Muscle of leg (tissue), 11 donors: Measurements from ENCODE around the gene DEPDC4. TPM values are rescaled to one million over a fixed set of nuclear protein-coding genes. Genes with fewer than 3 reads are reported as not detected.

Experiments used
- DNase-seq: peaks from one replicate; pipeline ENCODE4 v3.0.0; 2013
- H3K27ac ChIP-seq: one replicate; pipeline ENCODE4 v1.5.1; 2013; ENCODE audit warnings: mild to moderate bottlenecking, low read length, control low read depth
- H3K27me3 ChIP-seq: one replicate; pipeline ENCODE4 v1.6.1; 2013; ENCODE audit warnings: low read length; ENCODE audit not compliant: control insufficient read depth, insufficient read depth
- H3K36me3 ChIP-seq: one replicate; pipeline ENCODE4 v1.6.1; 2013; ENCODE audit warnings: low read length; ENCODE audit not compliant: control insufficient read depth, insufficient read depth
- H3K4me1 ChIP-seq: one replicate; pipeline ENCODE4 v1.6.1; 2013; ENCODE audit warnings: low read length; ENCODE audit not compliant: control insufficient read depth, insufficient read depth
- H3K4me3 ChIP-seq: one replicate; pipeline ENCODE4 v1.5.1; 2013; ENCODE audit warnings: low read length, control low read depth
- H3K9me3 ChIP-seq: replicated peaks from 2 replicates; pipeline ENCODE4 v1.6.1; 2013; ENCODE audit warnings: low read depth, low read length; ENCODE audit not compliant: control insufficient read depth
- WGBS: methylation state at CpG from one replicate; pipeline ENCODE4 v1.1.5; 2013; ENCODE audit warnings: missing lambda C conversion rate; ENCODE audit not compliant: insufficient coverage; 5-methylcytosine and 5-hydroxymethylcytosine counted together
- polyA plus RNA-seq, 8 donors: library from polyadenylated mRNA; unstranded; fragments of 120-200 nt; gene quantifications; one replicate each; pipeline versions ENCODE4 v1.2.1 to v1.2.3, GENCODE V29; 2013; ENCODE audit warnings: inconsistent platforms in 1 of 8, low replicate concordance in 1 of 8; ENCODE audit not compliant: insufficient read length in 8 of 8, insufficient read depth in 1 of 8
- total RNA-seq: library from RNA; stranded (reverse); fragments of 120-200 nt; gene quantifications from one replicate; pipeline ENCODE4 v1.2.4, GENCODE V29; 2013

DEPDC4 gene
- total and polyA plus RNA-seq, 9 donors, result 0.57 to 2.8 (median 1.4) TPM

GRCh38 chr12:100221523-100221922 lies 45.4 kb downstream of the DEPDC4 start:
- WGBS, result no CpG with 5 or more reads among the region's 3 CpGs
- Histone ChIP-seq H3K4me1 (no peaks in the 10 kb centered on the region), H3K27ac (no peak overlapping the region), H3K4me3 (no peak overlapping the region), H3K27me3 (no peaks in the 10 kb centered on the region), H3K36me3 (peaks cover 13% of the 10 kb centered on the region), H3K9me3 (no peaks in the 10 kb centered on the region)
- no peak for DNase-seq

GRCh38 chr12:100219328-100220109 lies 47.4 kb downstream of the DEPDC4 start:
- no peaks in the 10 kb centered on the region for H3K9me3 ChIP-seq
- H3K36me3 ChIP-seq, result peaks cover 12% of the 10 kb centered on the region
- H3K27me3 ChIP-seq, result no peaks in the 10 kb centered on the region
- DNase-seq, result no peak
- no peak overlapping the region for H3K27ac ChIP-seq
- H3K4me1 ChIP-seq, result no peaks in the 10 kb centered on the region
- no peak overlapping the region for H3K4me3 ChIP-seq
- WGBS, result 100% methylated on average over 1 of the region's 5 CpGs

GRCh38 chr12:100216337-100216736 lies 50.5 kb downstream of the DEPDC4 start:
- Histone ChIP-seq H3K4me1 (no peaks in the 10 kb centered on the region), H3K4me3 (no peak overlapping the region), H3K27ac (no peak overlapping the region), H3K36me3 (peaks cover 19% of the 10 kb centered on the region), H3K27me3 (no peaks in the 10 kb centered on the region), H3K9me3 (no peaks in the 10 kb centered on the region)
- no peak for DNase-seq
- WGBS, result 100% methylated on average over 3 of the region's 4 CpGs

- no peak for DNase-seq
- no peaks in the 10 kb centered on the region for H3K9me3 ChIP-seq
- H3K4me3 ChIP-seq, result no peak overlapping the region
- no CpG with 5 or more reads among the region's 1 CpG for WGBS
- H3K27me3 ChIP-seq, result no peaks in the 10 kb centered on the region
- H3K4me1 ChIP-seq, result no peaks in the 10 kb centered on the region
- peaks cover 26% of the 10 kb centered on the region for H3K36me3 ChIP-seq
- H3K27ac ChIP-seq, result no peak overlapping the region
Observed at GRCh38 chr12:100215209-100215608, 51.7 kb downstream of the DEPDC4 start.

- Histone ChIP-seq H3K9me3 (no peaks in the 10 kb centered on the region), H3K27me3 (no peaks in the 10 kb centered on the region), H3K27ac (no peak overlapping the region), H3K36me3 (peaks cover 26% of the 10 kb centered on the region), H3K4me3 (no peak overlapping the region), H3K4me1 (no peaks in the 10 kb centered on the region)
- WGBS, result no CpG with 5 or more reads among the region's 2 CpGs
- no peak for DNase-seq
Observed at GRCh38 chr12:100214518-100214917, 52.4 kb downstream of the DEPDC4 start.

- Histone ChIP-seq H3K27me3 (no peaks in the 10 kb centered on the region), H3K36me3 (peaks cover 28% of the 10 kb centered on the region), H3K4me1 (no peaks in the 10 kb centered on the region), H3K4me3 (no peak overlapping the region), H3K27ac (no peak overlapping the region), H3K9me3 (no peaks in the 10 kb centered on the region)
- WGBS, result no CpG with 5 or more reads among the region's 5 CpGs
- no peak for DNase-seq
Observed at GRCh38 chr12:100213016-100213891, 53.6 kb downstream of the DEPDC4 start.

GRCh38 chr12:100211698-100212097 lies 55.2 kb downstream of the DEPDC4 start:
- Histone ChIP-seq H3K4me3 (no peak overlapping the region), H3K27me3 (no peaks in the 10 kb centered on the region), H3K36me3 (peaks cover 37% of the 10 kb centered on the region), H3K4me1 (no peaks in the 10 kb centered on the region), H3K27ac (no peak overlapping the region), H3K9me3 (no peaks in the 10 kb centered on the region)
- no peak for DNase-seq
- WGBS, result no CpG with 5 or more reads among the region's 2 CpGs

GRCh38 chr12:100208834-100209233 lies 58.0 kb downstream of the DEPDC4 start:
- peaks cover 33% of the 10 kb centered on the region for H3K36me3 ChIP-seq
- no peaks in the 10 kb centered on the region for H3K9me3 ChIP-seq
- 100% methylated on average over 1 of the region's 5 CpGs for WGBS

GRCh38 chr12:100207311-100207710 lies 59.6 kb downstream of the DEPDC4 start:
- no peaks in the 10 kb centered on the region for H3K4me1 ChIP-seq
- H3K4me3 ChIP-seq, result no peak overlapping the region
- no peaks in the 10 kb centered on the region for H3K27me3 ChIP-seq
- H3K27ac ChIP-seq, result no peak overlapping the region
- DNase-seq, result no peak
- peaks cover 28% of the 10 kb centered on the region for H3K36me3 ChIP-seq
- no peaks in the 10 kb centered on the region for H3K9me3 ChIP-seq
- WGBS, result no CpG with 5 or more reads among the region's 2 CpGs

More at GRCh38 chr12:100208834-100209233, 58.0 kb downstream of the DEPDC4 start:
- Histone ChIP-seq H3K27ac (no peak overlapping the region), H3K27me3 (no peaks in the 10 kb centered on the region), H3K4me3 (no peak overlapping the region), H3K4me1 (no peaks in the 10 kb centered on the region)
- no peak for DNase-seq
